GM18507 (cell line): ENCODE results near the gene ABITRAM.
"Not testable (repeated sequence)": the region's sequence is repeated elsewhere in the genome, so short reads cannot be mapped to it uniquely, and the experiment has no call there.

Experiments used
- DNase-seq: peaks from one replicate; pipeline ENCODE4 v3.0.0; 2011; ENCODE audit warnings: low read depth; ENCODE audit not compliant: insufficient read length; ENCODE audit errors: extremely low spot score
- FAIRE-seq: peaks from 2 replicates; lab custom pipeline; 2011; peaks lifted over from hg19 to GRCh38; lab: Jason Lieb, UNC

ABITRAM gene

DNA sequence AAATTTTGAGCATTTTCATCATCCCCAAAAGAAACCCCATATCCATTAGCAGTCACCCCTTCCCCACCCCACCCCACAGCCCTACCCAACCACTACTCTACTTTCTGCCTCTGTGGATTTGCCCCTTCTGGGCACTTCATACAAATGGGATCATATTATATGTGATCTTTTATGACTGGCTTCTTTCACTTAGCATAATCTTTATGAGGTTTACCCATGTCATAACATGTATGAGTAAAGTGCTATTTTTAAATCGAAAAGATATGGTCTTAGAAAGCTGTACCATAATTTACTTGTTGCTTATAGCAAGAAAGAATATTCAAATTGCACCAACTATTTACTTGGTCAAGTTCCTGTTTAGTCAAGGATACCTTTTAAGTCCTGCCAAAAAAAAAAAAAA lies 13.0 kb upstream of the ABITRAM start:
- FAIRE-seq = no peak
- DNase-seq = no peak

- no peak for DNase-seq
- FAIRE-seq = no peak
Measured at GRCh38 chr9:108924466-108924865, 9.7 kb upstream of the ABITRAM start.

GRCh38 chr9:108928386-108928785 lies 5.8 kb upstream of the ABITRAM start:
- DNase-seq (no peak), FAIRE-seq (no peak)

DNA sequence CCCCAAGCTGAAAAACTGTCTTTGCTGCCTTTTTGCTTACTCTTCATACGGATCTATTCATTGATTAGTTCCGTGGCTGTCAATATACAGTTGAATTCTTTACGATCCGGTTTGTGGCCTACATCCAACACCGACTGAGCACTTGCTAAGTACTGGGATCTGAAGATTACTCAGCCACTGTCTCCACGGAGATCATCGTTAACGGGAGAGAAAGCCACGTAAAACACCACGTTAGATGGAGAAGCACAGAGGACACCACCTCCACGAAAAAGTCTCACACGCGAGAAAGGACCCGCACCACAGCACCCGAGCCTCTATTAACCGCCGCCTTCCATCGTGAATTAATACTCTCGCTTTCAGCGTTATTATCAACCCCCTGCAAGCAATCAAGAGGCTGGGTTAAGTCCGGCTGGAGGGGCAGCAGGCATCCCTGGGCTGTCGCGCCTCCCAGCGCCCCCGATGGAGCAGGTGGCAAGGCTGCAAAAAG lies 926 bp upstream of the ABITRAM start:
- no peak for FAIRE-seq
- no peak for DNase-seq

DNA sequence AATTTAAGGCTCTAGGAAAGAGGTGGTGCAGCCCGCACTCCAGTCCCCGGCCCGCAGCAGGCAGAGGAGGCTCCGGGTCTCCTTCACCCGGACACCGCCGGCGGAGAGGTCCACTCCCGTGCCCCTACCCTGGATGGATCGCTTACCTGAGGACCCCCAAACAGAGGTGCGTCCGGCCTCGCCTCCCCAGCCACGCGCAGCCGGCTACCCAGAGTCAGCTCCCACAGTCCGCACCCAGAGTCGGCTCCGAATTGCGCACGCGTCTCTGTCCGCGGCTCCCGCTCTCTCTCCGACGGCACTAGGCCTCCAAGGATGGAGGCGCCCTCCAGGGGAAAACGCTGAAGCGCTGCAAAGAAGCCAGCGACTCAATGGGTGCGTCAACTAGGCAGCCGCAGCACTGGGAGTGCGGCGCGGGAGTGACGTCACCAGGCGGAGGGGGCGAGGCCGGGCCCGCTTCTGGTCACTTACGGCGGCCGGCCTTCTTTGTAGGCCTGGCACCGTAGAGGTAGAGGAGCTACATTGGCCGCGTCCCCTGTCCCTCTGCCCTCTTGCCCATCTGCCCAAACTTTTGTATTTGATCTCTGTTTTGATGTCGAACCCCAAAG lies 380 bp upstream of the ABITRAM start, which contains the start of gene ELP1:
Gene ELP1, minus strand, starts transcription at position 407 of the 605 bp plus-strand sequence. CDS start 2,978 bp downstream, outside the sequence.
- DNase-seq = peak; percentile 73
- FAIRE-seq = peak; percentile 87

DNA sequence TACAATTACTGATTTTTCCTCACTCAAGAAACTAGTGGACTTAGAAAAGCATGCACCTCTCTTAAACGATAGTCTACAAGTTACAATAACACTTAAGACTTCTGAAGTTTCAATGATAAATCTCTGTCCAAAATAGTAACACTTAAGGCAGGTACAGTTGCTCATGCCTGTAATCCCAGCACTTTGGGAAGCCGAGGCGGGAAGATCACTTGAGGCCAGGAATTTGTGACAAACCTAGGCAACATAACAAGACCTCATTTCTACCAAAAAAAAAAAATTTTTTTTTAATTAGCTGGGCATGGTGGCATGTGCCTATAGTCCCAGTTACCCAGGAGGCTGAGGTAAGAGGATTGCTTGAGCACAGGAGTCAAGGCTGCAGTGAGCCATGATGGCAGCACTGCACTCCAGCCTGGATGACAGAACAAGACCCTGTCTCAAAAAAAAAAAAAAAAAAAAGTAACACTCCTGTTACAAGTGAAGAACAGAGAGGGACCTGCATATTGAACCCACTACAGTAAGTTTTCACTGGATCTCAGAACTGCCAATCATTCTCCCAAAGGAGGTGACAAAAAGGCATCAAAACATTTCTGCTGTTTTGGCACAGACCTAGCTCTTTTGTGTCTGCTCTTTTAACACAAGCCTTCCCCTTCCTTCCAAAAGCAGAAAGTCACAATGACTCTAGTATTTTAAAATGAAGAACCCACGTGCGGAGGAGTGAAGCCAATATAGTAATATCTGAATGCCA lies 3.5 kb downstream of the ABITRAM start:
- DNase-seq = no peak
- no peak for FAIRE-seq

GRCh38 chr9:108939975-108940374 lies 5.8 kb downstream of the ABITRAM start:
- no peak for FAIRE-seq

GRCh38 chr9:108950168-108950567 lies 16.0 kb downstream of the ABITRAM start:
- FAIRE-seq = no peak
- DNase-seq = no peak

More at GRCh38 chr9:108939975-108940374, 5.8 kb downstream of the ABITRAM start:
- DNase-seq = no peak

DNA sequence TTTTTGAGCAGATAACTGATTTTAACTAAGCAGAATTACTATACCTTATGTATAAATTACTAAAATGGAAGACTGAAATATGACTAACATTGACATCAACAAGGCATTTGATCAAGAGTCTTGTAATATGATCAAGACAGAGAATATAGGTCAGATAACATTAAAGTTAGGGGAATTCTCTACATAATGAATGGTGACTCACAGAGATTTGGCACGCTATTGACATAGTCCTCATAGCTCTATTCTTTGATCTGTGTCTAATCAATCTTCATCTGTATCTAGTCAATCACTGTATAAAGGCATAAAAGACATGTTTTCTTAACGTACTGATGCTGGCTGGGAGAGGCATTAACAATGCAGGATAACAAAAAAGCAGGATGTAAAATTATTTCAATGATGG lies 17.4 kb downstream of the ABITRAM start:
- no peak for FAIRE-seq
- no peak for DNase-seq

DNA sequence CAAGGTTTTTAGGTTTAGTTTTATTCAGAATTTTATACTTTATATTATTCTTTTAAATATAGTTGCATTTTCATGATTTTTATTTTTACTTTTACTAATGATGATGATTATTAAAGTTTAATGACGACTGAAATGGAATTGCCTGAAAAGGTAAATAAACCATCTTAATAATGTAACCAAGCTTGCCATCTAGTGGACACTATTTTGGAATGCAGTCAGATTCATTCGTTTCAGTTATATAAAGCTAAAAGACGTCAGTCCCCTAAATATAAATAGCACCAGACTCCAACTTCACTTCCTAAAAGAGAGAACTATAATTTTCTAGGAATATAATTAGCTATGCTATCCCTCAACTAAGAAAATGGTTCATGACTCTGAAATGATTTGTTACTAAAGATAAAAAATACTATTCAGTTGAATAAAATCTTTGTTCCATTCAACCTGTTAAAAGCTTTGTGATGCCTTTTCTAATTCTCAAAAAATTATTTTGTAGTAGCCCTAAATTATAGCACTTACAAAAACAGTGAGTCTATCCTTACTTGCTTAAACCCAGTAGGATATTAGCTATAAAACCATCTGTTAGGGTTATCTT lies 19.9 kb downstream of the ABITRAM start:
- FAIRE-seq = peak; percentile 33
- peak; percentile 12 for DNase-seq

GRCh38 chr9:108956022-108956630 lies 21.9 kb downstream of the ABITRAM start:
- FAIRE-seq (no peak), DNase-seq (no peak)

DNA sequence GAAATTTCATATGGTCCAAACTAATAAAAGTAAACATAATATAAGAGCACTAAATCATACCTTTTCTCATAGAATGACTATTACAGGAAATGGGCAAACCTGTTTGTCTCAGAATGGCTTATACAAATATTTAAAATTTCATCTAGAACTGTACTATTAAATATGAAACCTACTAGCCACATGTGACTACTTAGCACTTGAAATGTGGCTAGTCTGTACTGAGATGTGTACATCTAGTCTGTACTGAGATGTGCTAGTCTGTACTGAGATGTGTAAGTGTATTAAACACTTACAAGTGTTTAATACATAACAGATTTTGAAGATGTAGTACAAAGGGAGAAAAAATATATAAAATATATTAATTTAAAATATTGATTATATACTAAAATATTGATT lies 22.4 kb downstream of the ABITRAM start:
- DNase-seq (no peak), FAIRE-seq (no peak)

DNA sequence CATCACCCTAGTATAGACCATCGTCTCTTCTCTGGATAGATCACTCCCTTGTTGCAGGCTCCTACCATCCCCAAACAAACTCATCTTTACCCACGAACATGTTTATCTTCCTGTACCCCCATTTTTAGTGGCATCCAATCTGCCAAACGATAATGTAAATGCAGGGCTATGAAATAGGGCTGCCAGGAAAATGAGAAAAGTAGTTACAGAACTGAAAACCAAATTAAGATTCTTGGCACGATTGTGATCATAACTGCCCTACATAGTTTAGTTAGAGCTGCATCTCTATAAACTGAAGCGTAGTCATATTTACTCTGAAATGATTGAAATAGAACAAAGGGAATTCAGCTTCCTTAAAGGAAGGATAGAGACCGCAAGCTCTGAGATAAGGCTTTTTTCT lies 26.1 kb downstream of the ABITRAM start:
- no peak for DNase-seq
- no peak for FAIRE-seq

DNA sequence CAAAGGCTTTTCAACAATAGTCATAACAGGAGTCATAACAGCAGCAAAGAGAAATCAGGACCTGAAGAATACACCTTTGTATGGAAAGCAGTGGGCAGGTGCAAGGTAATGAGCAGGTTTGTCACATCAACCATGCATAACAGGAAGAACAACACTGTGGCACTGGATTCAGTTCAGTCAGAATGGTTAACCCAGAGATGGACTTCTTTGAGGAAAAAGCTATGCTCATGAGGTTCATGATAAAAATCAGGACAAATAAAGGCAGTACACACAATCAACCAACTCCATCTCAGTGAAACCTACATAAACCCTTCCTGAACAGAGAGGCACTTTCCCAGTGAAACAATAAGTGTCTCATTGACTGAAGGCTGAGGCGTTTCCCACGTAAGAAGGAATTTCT lies 27.0 kb downstream of the ABITRAM start:
- DNase-seq (no peak), FAIRE-seq (no peak)

GRCh38 chr9:108963459-108964143 lies 29.4 kb downstream of the ABITRAM start:
- FAIRE-seq (no peak), DNase-seq (no peak)

DNA sequence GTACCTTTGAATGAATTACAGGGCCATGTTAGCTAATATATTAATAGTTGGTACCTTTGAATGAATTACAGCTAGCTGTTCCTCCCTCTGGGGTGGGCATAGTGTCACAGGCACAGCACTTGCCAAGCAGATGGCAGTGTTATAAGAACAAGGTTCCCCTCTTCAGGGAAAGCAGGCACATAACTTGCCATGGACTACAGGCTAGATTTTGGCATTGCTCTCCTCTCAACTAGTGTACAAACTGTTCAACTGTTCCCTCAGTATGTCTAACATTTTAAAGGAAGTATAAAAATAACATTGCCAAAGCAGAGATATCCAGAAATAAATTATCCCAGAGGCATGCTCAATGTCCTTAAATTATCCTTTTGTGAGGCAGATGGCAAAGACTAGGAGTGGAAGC lies 33.7 kb downstream of the ABITRAM start:
- DNase-seq (no peak), FAIRE-seq (no peak)

- DNase-seq, FAIRE-seq: not testable (repeated sequence)
Measured at GRCh38 chr9:108971392-108971791, 37.2 kb downstream of the ABITRAM start.

GRCh38 chr9:108972186-108972585 lies 38.0 kb downstream of the ABITRAM start:
- DNase-seq (no peak), FAIRE-seq (no peak)

- FAIRE-seq (no peak), DNase-seq (no peak)
Measured at GRCh38 chr9:108972626-108973209, 38.5 kb downstream of the ABITRAM start.
